Measurements from ENCODE around the gene OR52A5.
"Not testable (repeated sequence)": the region's sequence is repeated elsewhere in the genome, so short reads cannot be mapped to it uniquely, and the experiment has no call there.

Gene OR52A5

DNA sequence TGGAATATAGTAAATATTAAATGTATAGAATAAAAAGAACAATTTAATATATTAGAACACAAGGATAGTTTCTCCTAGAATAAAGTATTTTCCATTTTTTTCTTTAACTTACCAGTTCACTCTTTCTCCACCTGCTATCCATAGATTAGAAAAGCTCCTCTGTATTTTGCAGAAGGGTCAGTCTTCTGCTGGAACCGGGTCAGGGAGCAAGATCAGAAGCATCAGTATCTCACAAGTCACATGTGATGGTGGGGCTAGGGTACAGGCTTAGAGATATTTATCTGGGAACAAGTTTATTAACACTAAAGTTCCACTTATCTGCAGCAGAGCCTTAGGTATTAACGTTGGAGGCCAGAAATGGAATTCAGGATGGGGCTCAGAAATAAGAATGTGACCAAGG is 33.7 kb upstream of the OR52A5 start:
- no peaks in the 10 kb centered on the region for H3K27me3 ChIP-seq (ENCODE audit: low read length)
- no peaks in the 10 kb centered on the region; the same call in 1 of the 2 replicates for H3K36me3 ChIP-seq (ENCODE audit: low read length)

DNA sequence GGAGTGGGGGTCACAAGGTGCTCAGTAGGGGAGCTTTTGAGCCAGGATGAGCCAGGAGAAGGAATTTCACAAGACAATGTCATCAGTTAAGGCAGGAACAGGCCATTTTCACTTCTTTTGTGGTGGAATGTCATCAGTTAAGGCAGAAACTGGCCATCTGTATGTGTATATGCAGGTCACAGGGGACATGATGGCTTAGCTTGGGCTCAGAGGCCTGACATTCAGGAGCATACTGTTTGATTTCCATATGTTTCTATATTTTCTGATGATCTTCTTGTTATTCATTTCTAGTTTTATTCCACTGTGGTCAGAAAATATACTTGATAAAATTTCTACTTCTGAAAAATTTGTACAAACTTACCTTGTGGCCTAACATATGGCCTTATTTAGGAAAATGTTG is 27.7 kb upstream of the OR52A5 start:
- not testable (repeated sequence) for H4K20me1 ChIP-seq (ENCODE audit: low read depth, low read length); H2AFZ ChIP-seq (ENCODE audit: low read depth, low read length, severe bottlenecking); H3K4me3 ChIP-seq (ENCODE audit: insufficient read depth, low read length, poor library complexity, severe bottlenecking); H3K27me3 ChIP-seq (ENCODE audit: low read length); H3K9me3 ChIP-seq (ENCODE audit: insufficient read depth, low read length); H3K9me2 ChIP-seq (replicated peaks; ENCODE audit: insufficient read depth, low read length); H3K79me2 ChIP-seq (ENCODE audit: insufficient read depth, low read length); H3K27ac ChIP-seq (ENCODE audit: low read depth, low read length); H3K36me3 ChIP-seq (ENCODE audit: low read length); H3K4me2 ChIP-seq (ENCODE audit: low read depth, low read length, poor library complexity, severe bottlenecking); H3K9ac ChIP-seq (ENCODE audit: low read length); H3F3A ChIP-seq (ENCODE audit: insufficient read depth)

More for the DNA sequence above, 33.7 kb upstream of the OR52A5 start:
- Histone ChIP-seq H3K4me2 (ENCODE audit: low read depth, low read length, poor library complexity, severe bottlenecking) (no peak overlapping the region), H3K9me3 (ENCODE audit: insufficient read depth, low read length) (no peaks in the 10 kb centered on the region), H3K9ac (ENCODE audit: low read length) (no peak overlapping the region), H3K27ac (ENCODE audit: low read depth, low read length) (no peak overlapping the region), H2AFZ (ENCODE audit: low read depth, low read length, severe bottlenecking) (no peak overlapping the region), H3F3A (ENCODE audit: insufficient read depth) (no peaks in the 10 kb centered on the region), H3K4me3 (ENCODE audit: insufficient read depth, low read length, poor library complexity, severe bottlenecking) (no peak overlapping the region), H4K20me1 (ENCODE audit: low read depth, low read length) (peaks cover 6% of the 10 kb centered on the region; the same call in 1 of the 2 replicates), H3K79me2 (ENCODE audit: insufficient read depth, low read length) (no peaks in the 10 kb centered on the region), H3K9me2 (replicated peaks; ENCODE audit: insufficient read depth, low read length) (no peaks in the 10 kb centered on the region)
- no peak for TF ChIP-seq EZH2phosphoT487 (conservative IDR thresholded peaks at IDR 0.05; ENCODE audit: low read length)
- TF ChIP-seq, protein P1, sequence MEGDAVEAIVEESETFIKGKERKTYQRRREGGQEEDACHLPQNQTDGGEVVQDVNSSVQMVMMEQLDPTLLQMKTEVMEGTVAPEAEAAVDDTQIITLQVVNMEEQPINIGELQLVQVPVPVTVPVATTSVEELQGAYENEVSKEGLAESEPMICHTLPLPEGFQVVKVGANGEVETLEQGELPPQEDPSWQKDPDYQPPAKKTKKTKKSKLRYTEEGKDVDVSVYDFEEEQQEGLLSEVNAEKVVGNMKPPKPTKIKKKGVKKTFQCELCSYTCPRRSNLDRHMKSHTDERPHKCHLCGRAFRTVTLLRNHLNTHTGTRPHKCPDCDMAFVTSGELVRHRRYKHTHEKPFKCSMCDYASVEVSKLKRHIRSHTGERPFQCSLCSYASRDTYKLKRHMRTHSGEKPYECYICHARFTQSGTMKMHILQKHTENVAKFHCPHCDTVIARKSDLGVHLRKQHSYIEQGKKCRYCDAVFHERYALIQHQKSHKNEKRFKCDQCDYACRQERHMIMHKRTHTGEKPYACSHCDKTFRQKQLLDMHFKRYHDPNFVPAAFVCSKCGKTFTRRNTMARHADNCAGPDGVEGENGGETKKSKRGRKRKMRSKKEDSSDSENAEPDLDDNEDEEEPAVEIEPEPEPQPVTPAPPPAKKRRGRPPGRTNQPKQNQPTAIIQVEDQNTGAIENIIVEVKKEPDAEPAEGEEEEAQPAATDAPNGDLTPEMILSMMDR (IDR thresholded peaks at IDR 0.05; ENCODE audit: insufficient read depth, low read length, poor library complexity, severe bottlenecking) = no peak

DNA sequence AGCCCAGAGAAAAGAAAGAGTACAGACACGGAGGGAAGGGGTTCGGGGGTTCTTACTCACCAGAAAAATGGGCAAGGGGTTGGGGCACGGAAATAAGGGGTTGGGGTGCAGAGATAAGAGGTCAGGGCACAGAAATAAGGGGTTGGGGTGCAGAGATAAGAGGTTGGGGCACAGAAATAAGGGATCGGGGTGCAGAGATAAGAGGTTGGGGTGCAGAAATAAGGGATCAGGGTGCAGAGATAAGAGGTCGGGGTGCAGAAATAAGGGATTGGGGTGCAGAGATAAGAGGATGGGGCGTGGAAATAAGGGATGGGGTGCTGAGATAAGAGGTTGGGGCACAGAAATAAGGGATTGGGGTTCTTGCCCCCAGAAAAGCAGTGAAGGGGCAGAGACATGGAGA is 26.7 kb upstream of the OR52A5 start:
- not testable (repeated sequence) for H3K79me2 ChIP-seq (ENCODE audit: insufficient read depth, low read length); H3K9me3 ChIP-seq (ENCODE audit: insufficient read depth, low read length); H4K20me1 ChIP-seq (ENCODE audit: low read depth, low read length); H3K36me3 ChIP-seq (ENCODE audit: low read length); H3K27ac ChIP-seq (ENCODE audit: low read depth, low read length); H3F3A ChIP-seq (ENCODE audit: insufficient read depth); H3K9ac ChIP-seq (ENCODE audit: low read length); H3K4me3 ChIP-seq (ENCODE audit: insufficient read depth, low read length, poor library complexity, severe bottlenecking); H3K9me2 ChIP-seq (replicated peaks; ENCODE audit: insufficient read depth, low read length); H2AFZ ChIP-seq (ENCODE audit: low read depth, low read length, severe bottlenecking); H3K4me2 ChIP-seq (ENCODE audit: low read depth, low read length, poor library complexity, severe bottlenecking); H3K27me3 ChIP-seq (ENCODE audit: low read length)

DNA sequence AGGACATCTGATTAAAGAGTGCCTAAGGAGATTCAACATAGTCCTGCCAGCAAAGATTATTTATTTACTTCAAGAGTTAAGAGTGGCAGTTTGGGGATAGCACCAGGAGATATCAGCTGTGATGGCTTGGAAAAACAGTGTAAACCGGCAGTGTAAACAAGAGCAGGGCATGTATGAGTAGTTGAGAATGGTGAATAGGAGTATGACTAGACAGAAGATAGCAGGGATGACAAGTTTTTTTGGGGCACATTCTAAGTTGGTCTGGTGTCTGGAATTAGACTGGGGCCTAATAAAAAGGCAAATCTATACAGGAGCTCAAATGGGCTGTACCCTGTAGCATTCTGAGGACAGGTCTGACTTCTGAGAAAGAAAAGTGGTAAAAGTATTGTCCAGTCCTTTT is 22.9 kb upstream of the OR52A5 start:
- H3K4me3 ChIP-seq (ENCODE audit: insufficient read depth, low read length, poor library complexity, severe bottlenecking); H3K9me2 ChIP-seq (replicated peaks; ENCODE audit: insufficient read depth, low read length); H3K27me3 ChIP-seq (ENCODE audit: low read length); H3K27ac ChIP-seq (ENCODE audit: low read depth, low read length); H3K9ac ChIP-seq (ENCODE audit: low read length); H4K20me1 ChIP-seq (ENCODE audit: low read depth, low read length); H3F3A ChIP-seq (ENCODE audit: insufficient read depth); H3K36me3 ChIP-seq (ENCODE audit: low read length); H2AFZ ChIP-seq (ENCODE audit: low read depth, low read length, severe bottlenecking); H3K9me3 ChIP-seq (ENCODE audit: insufficient read depth, low read length); H3K4me2 ChIP-seq (ENCODE audit: low read depth, low read length, poor library complexity, severe bottlenecking); H3K79me2 ChIP-seq (ENCODE audit: insufficient read depth, low read length): not testable (repeated sequence)

DNA sequence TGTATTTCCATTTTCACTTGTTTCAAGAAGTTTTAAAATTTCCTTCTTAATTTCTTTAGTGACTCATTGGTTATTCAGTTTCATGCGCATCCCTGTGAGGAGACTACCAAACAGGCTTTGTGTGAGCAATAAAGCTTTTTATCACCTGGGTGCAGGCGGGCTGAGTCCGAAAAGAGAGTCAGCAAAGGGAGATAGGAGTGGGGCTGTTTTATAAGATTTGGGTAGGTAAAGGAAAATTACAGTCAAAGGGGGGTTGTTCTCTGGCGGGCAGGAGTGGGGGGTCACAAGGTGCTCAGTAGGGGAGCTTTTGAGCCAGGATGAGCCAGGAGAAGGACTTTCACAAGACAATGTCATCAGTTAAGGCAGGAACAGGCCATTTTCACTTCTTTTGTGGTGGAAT is 22.1 kb upstream of the OR52A5 start:
- not testable (repeated sequence) for H3K27me3 ChIP-seq (ENCODE audit: low read length); H2AFZ ChIP-seq (ENCODE audit: low read depth, low read length, severe bottlenecking); H3K4me2 ChIP-seq (ENCODE audit: low read depth, low read length, poor library complexity, severe bottlenecking); H3K4me3 ChIP-seq (ENCODE audit: insufficient read depth, low read length, poor library complexity, severe bottlenecking); H3K36me3 ChIP-seq (ENCODE audit: low read length); H3K27ac ChIP-seq (ENCODE audit: low read depth, low read length); H3K9me3 ChIP-seq (ENCODE audit: insufficient read depth, low read length); H3K79me2 ChIP-seq (ENCODE audit: insufficient read depth, low read length); H3K9ac ChIP-seq (ENCODE audit: low read length); H4K20me1 ChIP-seq (ENCODE audit: low read depth, low read length); H3K9me2 ChIP-seq (replicated peaks; ENCODE audit: insufficient read depth, low read length); H3F3A ChIP-seq (ENCODE audit: insufficient read depth)

Measured in SU-DHL-6 (cell line).